GM23338 (cell line): ENCODE data around the gene OTULINL.

Experiments used
- EZH2 ChIP-seq: fragments of 200-600 bp; sonication (generic); IDR thresholded peaks from one replicate; pipeline ENCODE4 v1.8.0; 2017; ENCODE audit warnings: antibody characterized with exemption, mild to moderate bottlenecking, low read depth; ENCODE audit not compliant: unreplicated experiment
- EZH2phosphoT487 ChIP-seq: fragments of 200-600 bp; sonication (generic); IDR thresholded peaks from one replicate; pipeline ENCODE4 v1.8.1; 2018; ENCODE audit warnings: antibody characterized with exemption; ENCODE audit not compliant: unreplicated experiment
- POLR2AphosphoS5 ChIP-seq: IDR thresholded peaks from 2 replicates; pipeline ENCODE4 v1.6.1; 2016; ENCODE audit warnings: antibody characterized with exemption, low read depth
- ZNF331 ChIP-seq: fragments of 250-450 bp; sonication (Bioruptor Pico); IDR thresholded peaks from 2 replicates; pipeline ENCODE4 v1.5.0; 2020; ENCODE audit warnings: low read depth, mild to moderate bottlenecking, moderate library complexity
- TF ChIP-seq, protein P1 (sequence below), 2 experiments: fragments of 200-600 bp in 1 of 2; sonication (generic) in 1 of 2; conservative IDR thresholded peaks; 2 replicates each; pipeline versions ENCODE4 v1.5.1 to v1.6.1; 2016 to 2017; ENCODE audit warnings: antibody characterized with exemption in 2 of 2, low read depth in 2 of 2, mild to moderate bottlenecking in 2 of 2, moderate library complexity in 1 of 2

GRCh38 chr5:14568333-14568732, 13.3 kb upstream of the OTULINL start:
- TF ChIP-seq, protein P1, sequence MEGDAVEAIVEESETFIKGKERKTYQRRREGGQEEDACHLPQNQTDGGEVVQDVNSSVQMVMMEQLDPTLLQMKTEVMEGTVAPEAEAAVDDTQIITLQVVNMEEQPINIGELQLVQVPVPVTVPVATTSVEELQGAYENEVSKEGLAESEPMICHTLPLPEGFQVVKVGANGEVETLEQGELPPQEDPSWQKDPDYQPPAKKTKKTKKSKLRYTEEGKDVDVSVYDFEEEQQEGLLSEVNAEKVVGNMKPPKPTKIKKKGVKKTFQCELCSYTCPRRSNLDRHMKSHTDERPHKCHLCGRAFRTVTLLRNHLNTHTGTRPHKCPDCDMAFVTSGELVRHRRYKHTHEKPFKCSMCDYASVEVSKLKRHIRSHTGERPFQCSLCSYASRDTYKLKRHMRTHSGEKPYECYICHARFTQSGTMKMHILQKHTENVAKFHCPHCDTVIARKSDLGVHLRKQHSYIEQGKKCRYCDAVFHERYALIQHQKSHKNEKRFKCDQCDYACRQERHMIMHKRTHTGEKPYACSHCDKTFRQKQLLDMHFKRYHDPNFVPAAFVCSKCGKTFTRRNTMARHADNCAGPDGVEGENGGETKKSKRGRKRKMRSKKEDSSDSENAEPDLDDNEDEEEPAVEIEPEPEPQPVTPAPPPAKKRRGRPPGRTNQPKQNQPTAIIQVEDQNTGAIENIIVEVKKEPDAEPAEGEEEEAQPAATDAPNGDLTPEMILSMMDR (conservative IDR thresholded peaks at IDR 0.05; ENCODE audit: low read depth in 2 of 2) = no peak
- no peak for TF ChIP-seq POLR2AphosphoS5
- no peak for TF ChIP-seq EZH2
- no peak for TF ChIP-seq ZNF331 (CRISPR knock-in tag)
- TF ChIP-seq EZH2phosphoT487 = no peak
